ENCODE measurements around the gene ZNF764.
"Not testable (repeated sequence)": the region's sequence is repeated elsewhere in the genome, so short reads cannot be mapped to it uniquely, and the experiment has no call there.

ZNF764 gene

GRCh38 chr16:30557957-30558788, at the start of gene ZNF764:
TSS of gene ZNF764 (minus strand) at chr16:30558374. CDS start at chr16:30558182, 192 bp downstream.
- no peaks in the 10 kb centered on the region for H3K9me3 Mint-ChIP-seq (ENCODE audit: low read depth)
- no peaks in the 10 kb centered on the region for H3K27me3 Mint-ChIP-seq
- H3K27ac Mint-ChIP-seq: peak within 1 kb of the TSS; percentile 90
- peaks cover 31% of the 10 kb centered on the region for H3K4me1 Mint-ChIP-seq (ENCODE audit: low read depth)
- peaks cover 5% of the 10 kb centered on the region for H3K36me3 Mint-ChIP-seq
- H3K4me3 Mint-ChIP-seq: peak within 1 kb of the TSS; percentile 89

DNA sequence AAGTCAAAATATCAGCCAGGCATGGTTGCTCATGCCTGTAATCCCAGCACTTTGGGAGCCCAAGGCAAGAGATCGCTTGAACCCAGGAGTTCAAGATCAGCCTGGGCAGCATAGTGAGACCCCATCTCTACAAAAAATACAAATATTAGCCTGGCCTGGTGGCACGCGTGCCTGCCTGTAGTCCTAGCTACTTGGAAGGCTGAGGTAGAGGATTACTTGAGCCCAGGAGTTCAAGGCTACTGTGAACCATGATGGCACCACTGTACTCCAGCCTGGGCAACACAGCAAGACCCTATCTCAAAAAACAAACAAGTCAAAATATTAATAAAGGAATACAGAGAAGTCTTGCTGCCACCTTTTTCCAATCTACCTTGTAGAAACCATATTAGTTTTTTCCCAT, 47.8 kb upstream of the ZNF764 start:
- Mint-ChIP-seq H3K9me3 (ENCODE audit: low read depth) (no peaks in the 10 kb centered on the region), H3K27ac (no peak overlapping the region), H3K27me3 (no peaks in the 10 kb centered on the region), H3K4me1 (ENCODE audit: low read depth) (peaks cover 17% of the 10 kb centered on the region), H3K36me3 (no peaks in the 10 kb centered on the region), H3K4me3 (no peak overlapping the region)

DNA sequence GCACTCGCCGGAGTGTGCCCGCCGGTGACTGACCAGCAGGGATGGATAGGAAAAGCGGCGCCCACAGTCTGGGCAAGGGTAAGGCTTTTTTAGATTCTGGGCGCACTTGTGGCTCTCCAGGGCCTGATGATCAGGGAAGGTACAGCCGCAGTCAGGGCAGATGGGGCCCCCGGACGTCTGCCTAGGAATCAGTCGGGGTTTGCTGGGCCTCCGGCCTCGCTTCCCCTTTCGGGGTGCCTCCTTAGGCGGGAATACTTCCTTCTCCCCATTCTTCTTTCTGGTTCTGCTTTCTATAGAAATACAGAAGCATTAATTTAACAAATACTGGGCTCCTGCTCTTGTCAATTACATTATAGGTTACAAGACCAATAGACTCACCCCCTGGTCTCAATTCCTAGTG, 47.0 kb upstream of the ZNF764 start:
- Mint-ChIP-seq H3K27ac (no peak overlapping the region), H3K4me3 (no peak overlapping the region), H3K4me1 (ENCODE audit: low read depth) (peaks cover 12% of the 10 kb centered on the region)

GRCh38 chr16:30604316-30604947, 46.3 kb upstream of the ZNF764 start:
- no peaks in the 10 kb centered on the region for H3K36me3 Mint-ChIP-seq
- H3K27ac Mint-ChIP-seq: no peak overlapping the region
- H3K4me3 Mint-ChIP-seq: no peak overlapping the region
- peaks cover 12% of the 10 kb centered on the region for H3K4me1 Mint-ChIP-seq (ENCODE audit: low read depth)
- H3K27me3 Mint-ChIP-seq: no peaks in the 10 kb centered on the region
- no peaks in the 10 kb centered on the region for H3K9me3 Mint-ChIP-seq (ENCODE audit: low read depth)

More for the DNA sequence above, 47.0 kb upstream of the ZNF764 start:
- Mint-ChIP-seq H3K9me3 (ENCODE audit: low read depth) (no peaks in the 10 kb centered on the region), H3K36me3 (no peaks in the 10 kb centered on the region), H3K27me3 (no peaks in the 10 kb centered on the region)

DNA sequence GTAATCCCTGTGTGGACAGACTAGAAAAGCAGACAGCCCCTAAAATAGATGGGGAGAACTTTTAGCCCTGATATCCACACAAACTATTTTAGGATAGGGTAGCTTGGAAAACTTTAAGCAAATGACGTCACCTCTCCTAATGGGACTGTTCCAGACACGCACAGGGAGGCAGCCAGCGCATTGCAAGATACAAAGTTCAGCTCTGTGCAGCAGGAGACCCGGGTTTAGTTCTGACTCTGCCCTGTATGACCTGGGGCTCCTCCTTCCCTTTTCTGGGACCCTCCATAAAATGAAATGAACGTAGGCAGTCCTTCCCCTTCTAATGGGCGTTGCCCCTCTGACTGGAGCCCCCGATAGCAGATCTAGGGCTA, 45.8 kb upstream of the ZNF764 start:
- Mint-ChIP-seq H3K4me1 (ENCODE audit: low read depth) (peaks cover 9% of the 10 kb centered on the region), H3K27ac (peak overlapping the region; percentile 22), H3K36me3 (no peaks in the 10 kb centered on the region), H3K4me3 (no peak overlapping the region), H3K9me3 (ENCODE audit: low read depth) (no peaks in the 10 kb centered on the region), H3K27me3 (no peaks in the 10 kb centered on the region)

DNA sequence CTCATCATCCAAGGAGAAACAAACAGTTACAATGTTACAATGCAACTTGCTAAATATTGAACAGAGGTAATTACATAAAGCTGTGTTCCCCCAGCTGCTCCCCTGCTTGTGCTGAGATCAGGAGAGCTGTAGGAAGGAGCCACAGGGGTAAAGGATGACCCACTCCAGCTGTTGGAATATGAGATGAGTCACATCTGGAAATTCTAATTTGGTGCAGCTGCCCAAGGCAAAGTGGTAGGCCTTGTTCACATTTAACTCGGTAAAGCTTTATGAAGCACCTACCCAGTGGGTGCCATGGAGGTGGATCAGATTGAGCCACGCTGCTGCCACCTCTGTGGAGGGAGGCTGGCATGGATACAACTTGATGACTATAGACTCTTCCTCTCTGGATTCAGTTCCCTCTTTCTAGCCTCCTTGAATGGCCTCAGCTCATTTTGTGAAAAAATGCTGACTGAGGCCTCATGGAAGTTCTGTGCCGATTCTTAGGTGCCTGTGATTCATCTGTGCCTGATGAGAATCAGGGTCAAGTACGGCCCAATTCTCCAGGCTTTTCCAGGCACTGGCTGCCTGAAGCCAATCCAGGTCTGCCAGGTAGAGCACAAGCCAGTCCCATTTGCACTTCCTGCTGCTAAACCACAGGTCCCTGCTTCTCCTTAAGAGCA, 44.6 kb upstream of the ZNF764 start:
- Mint-ChIP-seq H3K27ac (peak overlapping the region; percentile 22), H3K9me3 (ENCODE audit: low read depth) (no peaks in the 10 kb centered on the region), H3K4me3 (no peak overlapping the region), H3K36me3 (no peaks in the 10 kb centered on the region), H3K4me1 (ENCODE audit: low read depth) (peaks cover 6% of the 10 kb centered on the region), H3K27me3 (no peaks in the 10 kb centered on the region)

- Mint-ChIP-seq H3K4me1 (ENCODE audit: low read depth) (peaks cover 4% of the 10 kb centered on the region), H3K9me3 (ENCODE audit: low read depth) (no peaks in the 10 kb centered on the region), H3K36me3 (no peaks in the 10 kb centered on the region), H3K4me3 (no peak overlapping the region), H3K27me3 (no peaks in the 10 kb centered on the region), H3K27ac (peak overlapping the region; percentile 54)
Measured at GRCh38 chr16:30601966-30602365, 43.8 kb upstream of the ZNF764 start.

DNA sequence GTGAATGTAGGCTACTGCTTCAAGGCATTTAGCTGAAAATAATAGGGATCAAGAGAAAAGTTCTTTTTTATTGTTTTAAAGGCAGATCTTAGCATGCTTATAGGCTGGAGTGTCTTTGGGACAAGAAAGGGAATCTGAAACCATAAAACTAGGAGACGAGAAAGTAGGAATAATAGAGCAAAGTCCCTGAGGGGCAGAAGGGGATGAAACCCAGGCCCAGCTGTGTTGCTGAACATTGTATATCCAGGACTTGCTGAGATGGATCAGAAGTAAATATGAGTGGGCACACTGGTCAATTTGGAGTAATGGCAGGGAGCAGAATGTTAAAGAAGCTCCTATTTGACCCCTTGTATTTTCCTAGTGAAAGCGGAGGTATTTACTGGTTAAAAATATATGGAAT, 42.8 kb upstream of the ZNF764 start:
- Mint-ChIP-seq H3K36me3 (no peaks in the 10 kb centered on the region), H3K4me3 (no peak overlapping the region), H3K4me1 (ENCODE audit: low read depth) (peaks cover 3% of the 10 kb centered on the region)

GRCh38 chr16:30600215-30600614, 42.0 kb upstream of the ZNF764 start:
- Mint-ChIP-seq H3K27ac (no peak overlapping the region), H3K9me3 (ENCODE audit: low read depth) (no peaks in the 10 kb centered on the region), H3K4me3 (no peak overlapping the region), H3K36me3 (no peaks in the 10 kb centered on the region), H3K4me1 (ENCODE audit: low read depth) (peaks cover 3% of the 10 kb centered on the region), H3K27me3 (no peaks in the 10 kb centered on the region)

More for the DNA sequence above, 42.8 kb upstream of the ZNF764 start:
- H3K27me3 Mint-ChIP-seq: no peaks in the 10 kb centered on the region
- no peaks in the 10 kb centered on the region for H3K9me3 Mint-ChIP-seq (ENCODE audit: low read depth)
- no peak overlapping the region for H3K27ac Mint-ChIP-seq

DNA sequence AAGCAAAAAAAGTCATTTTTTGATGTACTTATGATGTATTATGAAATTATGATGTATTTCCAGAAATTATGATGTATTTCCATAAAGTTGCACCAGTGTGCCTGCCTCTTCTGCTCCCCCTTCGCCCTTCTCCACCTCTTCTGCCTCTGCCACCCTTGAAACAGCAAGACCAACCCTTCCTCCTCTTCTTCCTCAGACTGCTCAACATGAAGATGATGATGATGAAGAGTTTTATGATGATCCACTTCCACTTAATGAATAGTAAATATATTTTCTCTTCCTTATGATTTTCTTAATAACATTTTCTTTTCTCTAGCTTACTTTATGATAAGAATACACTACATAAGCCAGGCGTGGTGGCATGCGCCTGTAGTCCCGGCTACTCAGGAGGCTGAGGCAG, 34.7 kb upstream of the ZNF764 start:
- no peak overlapping the region for H3K4me3 Mint-ChIP-seq
- H3K27ac Mint-ChIP-seq: no peak overlapping the region
- H3K9me3 Mint-ChIP-seq (ENCODE audit: low read depth): no peaks in the 10 kb centered on the region

DNA sequence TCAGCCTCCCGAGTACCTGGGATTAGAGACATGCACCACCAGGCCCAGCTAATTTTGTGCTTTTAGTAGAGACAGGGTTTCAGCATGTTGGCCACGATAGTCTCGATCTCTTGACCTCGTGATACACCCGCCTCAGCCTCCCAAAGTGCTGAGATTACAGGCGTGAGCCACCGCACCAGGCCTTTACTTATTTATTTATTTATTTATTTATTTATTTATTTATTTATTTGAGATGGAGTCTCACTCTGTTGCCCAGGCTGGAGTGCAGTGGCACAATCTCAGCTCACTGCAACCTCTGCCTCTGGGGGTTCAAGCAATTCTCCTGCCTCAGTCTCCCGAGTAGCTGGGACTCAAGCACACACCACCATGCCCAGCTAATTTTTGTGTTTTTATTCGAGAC, 32.7 kb upstream of the ZNF764 start:
- not testable (repeated sequence) for H3K27me3 Mint-ChIP-seq

More for the DNA sequence above, 34.7 kb upstream of the ZNF764 start:
- Mint-ChIP-seq H3K27me3 (no peaks in the 10 kb centered on the region), H3K4me1 (ENCODE audit: low read depth) (no peaks in the 10 kb centered on the region), H3K36me3 (no peaks in the 10 kb centered on the region)

DNA sequence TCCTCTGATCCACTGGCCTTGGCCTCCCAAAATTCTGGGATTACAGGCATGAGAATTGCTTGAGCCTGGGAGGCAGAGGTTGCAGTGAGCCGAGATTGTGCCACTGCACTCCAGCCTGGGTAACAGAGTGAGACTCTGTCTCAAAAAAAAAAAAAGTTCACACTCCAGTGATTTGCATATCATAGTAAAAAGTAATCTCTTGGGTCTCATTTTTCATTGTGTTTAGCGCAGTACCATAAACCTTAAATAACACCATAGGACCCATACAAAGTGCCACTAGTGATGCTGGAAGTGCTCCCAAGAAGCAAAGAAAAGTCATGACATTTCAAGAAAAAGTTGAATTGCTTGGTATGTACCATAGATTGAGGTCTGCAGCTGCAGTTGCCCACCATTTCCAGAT, 31.4 kb upstream of the ZNF764 start:
- not testable (repeated sequence) for H3K4me3 Mint-ChIP-seq; H3K36me3 Mint-ChIP-seq; H3K27ac Mint-ChIP-seq; H3K9me3 Mint-ChIP-seq (ENCODE audit: low read depth); H3K27me3 Mint-ChIP-seq
- H3K4me1 Mint-ChIP-seq (ENCODE audit: low read depth): peaks cover 19% of the 10 kb centered on the region

More for the DNA sequence above, 32.7 kb upstream of the ZNF764 start:
- H3K27ac Mint-ChIP-seq; H3K36me3 Mint-ChIP-seq; H3K4me3 Mint-ChIP-seq; H3K9me3 Mint-ChIP-seq (ENCODE audit: low read depth): not testable (repeated sequence)
- H3K4me1 Mint-ChIP-seq (ENCODE audit: low read depth): peaks cover 11% of the 10 kb centered on the region

DNA sequence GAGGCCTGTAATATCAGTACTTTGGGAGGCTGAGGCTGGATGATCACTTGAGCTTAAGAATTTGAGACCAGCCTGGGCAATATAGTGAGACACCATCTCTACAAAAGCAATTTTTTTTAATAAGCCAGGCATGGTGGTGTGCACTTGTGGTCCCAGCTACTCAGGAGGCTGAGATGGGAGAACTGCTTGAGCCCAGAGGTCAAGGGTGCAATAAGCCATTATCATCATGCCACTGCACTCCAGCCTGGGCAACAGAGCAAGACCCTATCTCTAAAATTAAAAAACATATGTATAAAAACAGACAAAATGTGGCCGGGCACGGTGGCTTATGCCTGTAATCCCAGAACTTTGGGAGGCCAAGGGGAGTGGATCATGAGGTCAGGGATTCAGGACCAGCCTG, 30.5 kb upstream of the ZNF764 start:
- Mint-ChIP-seq H3K4me1 (ENCODE audit: low read depth) (peaks cover 21% of the 10 kb centered on the region), H3K4me3 (no peak overlapping the region), H3K9me3 (ENCODE audit: low read depth) (no peaks in the 10 kb centered on the region), H3K27me3 (no peaks in the 10 kb centered on the region), H3K27ac (no peak overlapping the region), H3K36me3 (no peaks in the 10 kb centered on the region)

DNA sequence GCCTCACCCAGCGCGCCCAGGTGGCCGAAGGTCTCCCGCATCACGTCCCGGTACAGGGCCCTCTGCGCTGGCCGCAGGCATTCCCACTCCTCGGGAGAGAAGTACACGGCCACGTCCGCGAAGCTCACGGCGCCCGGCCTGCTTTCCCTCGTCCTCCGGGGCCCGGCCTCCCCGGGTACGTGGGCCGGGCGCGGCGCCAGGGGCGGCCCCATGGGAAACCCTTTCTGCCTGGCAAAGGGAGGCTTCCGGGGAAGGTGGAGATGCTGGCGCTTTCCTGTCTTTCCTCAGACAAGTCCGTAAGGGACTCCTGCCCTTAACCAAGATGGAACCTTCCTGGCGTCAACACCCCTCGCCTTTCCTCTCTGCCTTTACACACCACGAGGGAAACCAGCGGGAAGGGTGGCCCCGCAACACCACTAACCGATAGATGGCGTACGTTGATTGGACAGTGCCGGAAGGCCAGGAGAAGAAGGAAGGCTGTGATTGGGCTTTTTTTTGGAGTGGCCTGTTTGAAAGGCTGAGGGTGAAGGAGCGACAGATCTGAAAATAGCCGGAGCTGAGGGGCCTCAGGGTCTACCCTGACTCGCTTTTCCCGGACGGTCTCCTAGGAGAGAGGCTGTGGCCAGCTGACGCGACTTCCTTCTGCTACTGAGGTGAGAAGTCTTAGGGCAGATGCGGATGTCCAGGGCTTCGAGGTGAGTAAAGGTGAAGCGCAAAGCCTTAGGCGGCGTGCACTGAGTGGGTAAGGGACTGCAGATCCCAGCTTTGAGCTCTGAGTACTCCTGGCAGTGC, 27.4 kb upstream of the ZNF764 start, which contains the start of gene ZNF785:
Gene ZNF785, minus strand, starts transcription at position 298 of the 792 bp plus-strand sequence. Its CDS starts 86 bp downstream, at position 212.
- Mint-ChIP-seq H3K9me3 (ENCODE audit: low read depth) (no peaks in the 10 kb centered on the region), H3K27ac (peak within 1 kb of the TSS; percentile 94), H3K36me3 (peaks cover 2% of the 10 kb centered on the region), H3K4me1 (ENCODE audit: low read depth) (peaks cover 28% of the 10 kb centered on the region), H3K4me3 (peak within 1 kb of the TSS; percentile 92), H3K27me3 (no peaks in the 10 kb centered on the region)

Data from activated naive CD8-positive, alpha-beta T cell (primary cell).